ENCODE results near the gene FYTTD1. TPM values are rescaled to one million over a fixed set of nuclear protein-coding genes. Genes with fewer than 3 reads are reported as not detected.

The FYTTD1 gene
- total and polyA plus RNA-seq, 2 donors (not counting 1 experiment from before 2014, with no cell fraction given): 6.2 to 110 TPM

DNA sequence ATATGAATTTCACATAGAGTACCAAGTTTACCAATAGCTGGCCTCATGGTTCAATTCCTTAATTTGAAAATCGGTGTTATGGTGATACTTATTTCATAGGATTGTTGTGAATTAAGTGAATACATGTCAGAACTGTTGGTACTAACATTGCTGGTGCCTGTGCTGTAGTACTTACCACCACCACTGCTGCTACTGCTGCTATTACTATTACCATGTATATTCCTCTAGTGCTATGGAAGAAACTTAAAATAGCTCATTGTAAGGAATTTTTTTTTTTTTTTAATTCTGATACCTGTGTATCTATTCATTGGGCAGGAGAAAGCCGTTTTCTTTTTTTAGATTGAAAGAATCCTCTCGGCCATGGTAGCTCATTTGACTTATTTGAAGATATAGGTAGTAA, 3.6 kb downstream of the FYTTD1 start:
- Histone ChIP-seq H3K9me3 (ENCODE audit: control extremely low read depth in 1 of 3, control insufficient read depth in 2 of 3, insufficient read depth in 1 of 3, low read length in 2 of 3) (no peaks in the 10 kb centered on the region), H3K9ac (ENCODE audit: low read length) (no peak overlapping the region), H4K20me1 (ENCODE audit: control insufficient read depth, insufficient read depth, low read length, poor library complexity, severe bottlenecking) (peaks cover 38% of the 10 kb centered on the region), H3K36me3 (replicated peaks in 1 of 2; ENCODE audit: control extremely low read depth in 1 of 2, control insufficient read depth in 1 of 2, extremely low read depth in 1 of 2, insufficient read depth in 2 of 2, low read length in 1 of 2) (peaks cover 2 to 12% of the 10 kb centered on the region in 2 experiments), H3K4me2 (replicated peaks; ENCODE audit: low read depth, low read length, poor library complexity, severe bottlenecking) (no peak overlapping the region), H3K4me3 (ENCODE audit: control extremely low read depth in 1 of 5, extremely low read depth in 1 of 5, insufficient read depth in 1 of 5, low read depth in 2 of 5, low read length in 4 of 5) (no peak overlapping the region), H3K27ac (ENCODE audit: low read length in 2 of 2) (no peak overlapping the region), H3K27me3 (replicated peaks in 1 of 4; ENCODE audit: control extremely low read depth in 1 of 4, control insufficient read depth in 3 of 4, insufficient read depth in 4 of 4, low read length in 3 of 4) (no peaks in the 10 kb centered on the region), H3K4me1 (ENCODE audit: control insufficient read depth in 2 of 2, insufficient read depth in 2 of 2, low read length in 2 of 2) (peaks cover 18 to 26% of the 10 kb centered on the region in 2 donors), H2AFZ (ENCODE audit: insufficient read depth, low read depth, low read length, poor library complexity, severe bottlenecking) (no peak overlapping the region), H3K79me2 (ENCODE audit: control insufficient read depth, insufficient read depth, low read length) (peaks cover 75% of the 10 kb centered on the region)
- no peaks in the 10 kb centered on the region for H3K9me3 Mint-ChIP-seq (ENCODE audit: insufficient read depth)
- POLR2A ChIA-PET: no interaction called here
- ATAC-seq (ENCODE audit: low read depth) (no peak), DNase-seq (no peak)
- CTCF ChIA-PET: interaction anchor here (0.7 to 1.2 kb wide), 3 partner anchors 13 to 154 kb away, joined by 3 to 7 read pairs (median 4); no protein-coding TSS in a partner anchor
- intact Hi-C loops (cut with micrococcal nuclease): no loop called here
- no peak for TF ChIP-seq EZH2 (IDR thresholded peaks at IDR 0.05; ENCODE audit: borderline replicate concordance, insufficient read depth, low read depth, low read length, poor library complexity, severe bottlenecking)
- TF ChIP-seq, protein P1, sequence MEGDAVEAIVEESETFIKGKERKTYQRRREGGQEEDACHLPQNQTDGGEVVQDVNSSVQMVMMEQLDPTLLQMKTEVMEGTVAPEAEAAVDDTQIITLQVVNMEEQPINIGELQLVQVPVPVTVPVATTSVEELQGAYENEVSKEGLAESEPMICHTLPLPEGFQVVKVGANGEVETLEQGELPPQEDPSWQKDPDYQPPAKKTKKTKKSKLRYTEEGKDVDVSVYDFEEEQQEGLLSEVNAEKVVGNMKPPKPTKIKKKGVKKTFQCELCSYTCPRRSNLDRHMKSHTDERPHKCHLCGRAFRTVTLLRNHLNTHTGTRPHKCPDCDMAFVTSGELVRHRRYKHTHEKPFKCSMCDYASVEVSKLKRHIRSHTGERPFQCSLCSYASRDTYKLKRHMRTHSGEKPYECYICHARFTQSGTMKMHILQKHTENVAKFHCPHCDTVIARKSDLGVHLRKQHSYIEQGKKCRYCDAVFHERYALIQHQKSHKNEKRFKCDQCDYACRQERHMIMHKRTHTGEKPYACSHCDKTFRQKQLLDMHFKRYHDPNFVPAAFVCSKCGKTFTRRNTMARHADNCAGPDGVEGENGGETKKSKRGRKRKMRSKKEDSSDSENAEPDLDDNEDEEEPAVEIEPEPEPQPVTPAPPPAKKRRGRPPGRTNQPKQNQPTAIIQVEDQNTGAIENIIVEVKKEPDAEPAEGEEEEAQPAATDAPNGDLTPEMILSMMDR (IDR thresholded peaks at IDR 0.05): peak; percentile 28
- H3K4me1 Mint-ChIP-seq: peaks cover 48% of the 10 kb centered on the region
- H3K4me3 Mint-ChIP-seq: peak overlapping the region; percentile 20
- no peak overlapping the region for H3K27ac Mint-ChIP-seq
- H3K27me3 Mint-ChIP-seq: no peaks in the 10 kb centered on the region
- no CpG with 5 or more reads among the region's 3 CpGs for WGBS (ENCODE audit: insufficient coverage)

DNA sequence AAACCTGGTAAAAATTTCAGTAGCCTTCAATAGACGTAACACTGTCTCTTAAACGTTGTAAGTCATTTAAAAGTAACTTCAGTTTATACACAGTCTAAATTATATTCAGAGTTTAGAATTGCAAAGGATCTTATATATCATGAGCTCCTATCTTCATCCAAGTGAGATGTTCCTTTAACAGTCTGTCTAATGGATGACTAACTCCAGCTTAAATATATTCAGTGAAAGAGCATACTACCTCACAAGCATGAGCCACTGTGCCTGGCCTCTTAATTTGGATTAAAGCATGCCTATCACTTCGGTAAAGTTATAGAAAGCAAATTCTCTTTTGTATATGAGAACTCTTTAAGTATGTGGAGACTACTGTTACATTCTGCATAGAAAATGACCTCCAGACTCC, 7.0 kb downstream of the FYTTD1 start:
- no peak overlapping the region for H2AFZ ChIP-seq (ENCODE audit: insufficient read depth, low read depth, low read length, poor library complexity, severe bottlenecking)
- ATAC-seq (ENCODE audit: low read depth): no peak
- POLR2A ChIA-PET: interaction anchor here (0.6 kb wide), 1 partner anchor 82 kb away, joined by 4 read pairs; no protein-coding TSS in a partner anchor
- no peak overlapping the region for H3K9ac ChIP-seq (ENCODE audit: low read length)
- no peak overlapping the region for H3K4me2 ChIP-seq (replicated peaks; ENCODE audit: low read depth, low read length, poor library complexity, severe bottlenecking)
- H4K20me1 ChIP-seq (ENCODE audit: control insufficient read depth, insufficient read depth, low read length, poor library complexity, severe bottlenecking): peaks cover 44% of the 10 kb centered on the region
- no CpG with 5 or more reads among the region's 3 CpGs for WGBS (ENCODE audit: insufficient coverage)
- H3K9me3 ChIP-seq (ENCODE audit: control extremely low read depth in 1 of 3, control insufficient read depth in 2 of 3, insufficient read depth in 1 of 3, low read length in 2 of 3): no peaks in the 10 kb centered on the region
- no peak overlapping the region for H3K4me3 ChIP-seq (ENCODE audit: control extremely low read depth in 1 of 5, extremely low read depth in 1 of 5, insufficient read depth in 1 of 5, low read depth in 2 of 5, low read length in 4 of 5)
- CTCF ChIA-PET: interaction anchor here (1.0 kb wide), 1 partner anchor 158 kb away, joined by 4 read pairs; no protein-coding TSS in a partner anchor
- Mint-ChIP-seq H3K27ac (no peak overlapping the region), H3K4me3 (no peak overlapping the region), H3K27me3 (no peaks in the 10 kb centered on the region), H3K4me1 (peaks cover 27% of the 10 kb centered on the region), H3K9me3 (ENCODE audit: insufficient read depth) (no peaks in the 10 kb centered on the region)
- H3K36me3 ChIP-seq (replicated peaks in 1 of 2; ENCODE audit: control extremely low read depth in 1 of 2, control insufficient read depth in 1 of 2, extremely low read depth in 1 of 2, insufficient read depth in 2 of 2, low read length in 1 of 2): peaks cover 7 to 42% of the 10 kb centered on the region in 2 experiments
- TF ChIP-seq, protein P1 (IDR thresholded peaks at IDR 0.05): no peak
- no peaks in the 10 kb centered on the region for H3K27me3 ChIP-seq (replicated peaks in 1 of 4; ENCODE audit: control extremely low read depth in 1 of 4, control insufficient read depth in 3 of 4, insufficient read depth in 4 of 4, low read length in 3 of 4)
- DNase-seq: no peak
- intact Hi-C loops (cut with micrococcal nuclease): no loop called here
- peaks cover 94% of the 10 kb centered on the region for H3K79me2 ChIP-seq (ENCODE audit: control insufficient read depth, insufficient read depth, low read length)
- no peak overlapping the region for H3K27ac ChIP-seq (ENCODE audit: low read length in 2 of 2)
- peaks cover 5 to 6% of the 10 kb centered on the region in 2 donors for H3K4me1 ChIP-seq (ENCODE audit: control insufficient read depth in 2 of 2, insufficient read depth in 2 of 2, low read length in 2 of 2)

Data from B cell (primary cell).